WTC11 (cell line): ENCODE results near the gene KCND2. TPM values are rescaled to one million over a fixed set of nuclear protein-coding genes. Genes with fewer than 3 reads are reported as not detected.

ENCODE experiments used
- ATAC-seq: fragments of 200-7000 bp; cut with Tn5 transposase; 2 replicates; pipeline ENCODE4 v1.10.0; 2021; ENCODE audit warnings: mild to moderate bottlenecking, moderate library complexity
- CTCF ChIA-PET: fragments of 300-600 bp; sonication (Branson Sonifier 250); formaldehyde crosslinking; loops from one replicate; lab custom pipeline; 2021; ENCODE audit warnings: antibody characterized with exemption; lab: Charles Lee
- POLR2A ChIA-PET: fragments of 350-600 bp; sonication (Branson Sonifier 250); formaldehyde crosslinking; loops from one replicate; lab custom pipeline; 2021; ENCODE audit warnings: antibody characterized with exemption; lab: Charles Lee
- DNase-seq: peaks from one replicate; pipeline ENCODE4 v3.0.0; 2021; ENCODE audit warnings: low spot score
- H3K27ac Mint-ChIP-seq: 2 replicates; pipeline ENCODE4 v1.8.0; 2021; ENCODE audit warnings: mixed read lengths
- H3K27me3 Mint-ChIP-seq: 2 replicates; pipeline ENCODE4 v1.8.0; 2021; ENCODE audit warnings: low read depth, mild to moderate bottlenecking, moderate library complexity, mixed read lengths
- H3K36me3 Mint-ChIP-seq: 2 replicates; pipeline ENCODE4 v1.8.0; 2021; ENCODE audit warnings: mixed read lengths
- H3K4me1 Mint-ChIP-seq: 2 replicates; pipeline ENCODE4 v1.8.0; 2022; ENCODE audit warnings: mixed read lengths
- H3K4me3 Mint-ChIP-seq: 2 replicates; pipeline ENCODE4 v1.8.0; 2021; ENCODE audit warnings: mild to moderate bottlenecking, moderate library complexity, mixed read lengths
- H3K9me3 Mint-ChIP-seq: 2 replicates; pipeline ENCODE4 v1.8.0; 2021; ENCODE audit warnings: mixed read lengths
- ATF3 ChIP-seq: sonication (generic); formaldehyde crosslinking; conservative IDR thresholded peaks from 2 replicates; pipeline ENCODE4 v1.8.1; 2022; ENCODE audit warnings: mild to moderate bottlenecking, missing genetic modification reagents
- ATF6 ChIP-seq: sonication (generic); formaldehyde crosslinking; IDR thresholded peaks from 2 replicates; pipeline ENCODE4 v1.8.1; 2023; ENCODE audit warnings: mild to moderate bottlenecking, missing genetic modification reagents
- CREM ChIP-seq: sonication (generic); formaldehyde crosslinking; IDR thresholded peaks from 2 replicates; pipeline ENCODE4 v1.8.1; 2022; ENCODE audit warnings: mild to moderate bottlenecking, missing genetic modification reagents, moderate library complexity
- E2F1 ChIP-seq: sonication (generic); formaldehyde crosslinking; IDR thresholded peaks from 2 replicates; pipeline ENCODE4 v1.8.0; 2022; ENCODE audit warnings: mild to moderate bottlenecking, missing genetic modification reagents
- ELF4 ChIP-seq: sonication (generic); formaldehyde crosslinking; IDR thresholded peaks from 2 replicates; pipeline ENCODE4 v1.8.1; 2022; ENCODE audit warnings: low read depth, mild to moderate bottlenecking, moderate library complexity, missing genetic modification reagents
- ETV6 ChIP-seq: sonication (generic); formaldehyde crosslinking; IDR thresholded peaks from 2 replicates; pipeline ENCODE4 v1.8.1; 2022; ENCODE audit warnings: mild to moderate bottlenecking, missing genetic modification reagents
- GABPB1 ChIP-seq: sonication (generic); formaldehyde crosslinking; IDR thresholded peaks from 2 replicates; pipeline ENCODE4 v1.8.1; 2023; ENCODE audit warnings: mild to moderate bottlenecking, missing genetic modification reagents
- HMGA2 ChIP-seq: fragments of 250-450 bp; sonication (Bioruptor Pico); IDR thresholded peaks from 2 replicates; pipeline ENCODE4 v1.4.0; 2021; ENCODE audit warnings: mild to moderate bottlenecking, moderate library complexity
- HMGXB4 ChIP-seq: sonication (generic); formaldehyde crosslinking; IDR thresholded peaks from 2 replicates; pipeline ENCODE4 v1.8.1; 2023; ENCODE audit warnings: mild to moderate bottlenecking, moderate library complexity, missing genetic modification reagents
- JUN ChIP-seq: sonication (generic); formaldehyde crosslinking; IDR thresholded peaks from 2 replicates; pipeline ENCODE4 v1.8.0; 2023; ENCODE audit warnings: mild to moderate bottlenecking, missing genetic modification reagents
- MLX ChIP-seq: sonication (generic); formaldehyde crosslinking; IDR thresholded peaks from 2 replicates; pipeline ENCODE4 v1.8.1; 2023; ENCODE audit warnings: mild to moderate bottlenecking, missing genetic modification reagents, moderate library complexity
- MXD4 ChIP-seq: fragments of 250-450 bp; sonication (Bioruptor Pico); IDR thresholded peaks from 2 replicates; pipeline ENCODE4 v1.8.0; 2021; ENCODE audit warnings: mild to moderate bottlenecking, moderate library complexity, borderline replicate concordance
- MYBL2 ChIP-seq: sonication (generic); formaldehyde crosslinking; IDR thresholded peaks from 2 replicates; pipeline ENCODE4 v1.8.1; 2023; ENCODE audit warnings: mild to moderate bottlenecking, moderate library complexity, missing genetic modification reagents
- NFATC4 ChIP-seq: fragments of 250-450 bp; sonication (Bioruptor Pico); IDR thresholded peaks from 2 replicates; pipeline ENCODE4 v1.9.0; 2021; ENCODE audit warnings: mild to moderate bottlenecking
- NR2C2 ChIP-seq: sonication (generic); formaldehyde crosslinking; IDR thresholded peaks from 2 replicates; pipeline ENCODE4 v1.8.0; 2022; ENCODE audit warnings: mild to moderate bottlenecking, missing genetic modification reagents
- NR3C1 ChIP-seq: sonication (generic); formaldehyde crosslinking; conservative IDR thresholded peaks from 2 replicates; pipeline ENCODE4 v1.8.1; 2023; ENCODE audit warnings: low read depth, mild to moderate bottlenecking, missing genetic modification reagents
- RELA ChIP-seq: sonication (generic); formaldehyde crosslinking; IDR thresholded peaks from 2 replicates; pipeline ENCODE4 v1.8.1; 2022; ENCODE audit warnings: missing genetic modification reagents, mild to moderate bottlenecking, borderline replicate concordance
- SMAD4 ChIP-seq: sonication (generic); formaldehyde crosslinking; IDR thresholded peaks from 2 replicates; pipeline ENCODE4 v1.8.0; 2022; ENCODE audit warnings: mild to moderate bottlenecking, missing genetic modification reagents
- SOX15 ChIP-seq: fragments of 250-450 bp; sonication (Bioruptor Pico); IDR thresholded peaks from 2 replicates; pipeline ENCODE4 v1.9.0; 2021; ENCODE audit warnings: mild to moderate bottlenecking
- TCF7 ChIP-seq: sonication (generic); formaldehyde crosslinking; IDR thresholded peaks from 2 replicates; pipeline ENCODE4 v1.8.0; 2022; ENCODE audit warnings: mild to moderate bottlenecking, low read depth, missing genetic modification reagents, moderate library complexity
- USF2 ChIP-seq: sonication (generic); formaldehyde crosslinking; IDR thresholded peaks from 2 replicates; pipeline ENCODE4 v1.8.1; 2023; ENCODE audit warnings: mild to moderate bottlenecking, missing genetic modification reagents, moderate library complexity
- ZBTB43 ChIP-seq: sonication (generic); formaldehyde crosslinking; IDR thresholded peaks from 2 replicates; pipeline ENCODE4 v1.8.1; 2023; ENCODE audit warnings: mild to moderate bottlenecking, missing genetic modification reagents
- ZNF232 ChIP-seq: sonication (generic); formaldehyde crosslinking; IDR thresholded peaks from 2 replicates; pipeline ENCODE4 v1.8.0; 2022; ENCODE audit warnings: mild to moderate bottlenecking, missing genetic modification reagents
- ZNF317 ChIP-seq: sonication (generic); formaldehyde crosslinking; IDR thresholded peaks from 2 replicates; pipeline ENCODE4 v1.8.1; 2023; ENCODE audit warnings: low read depth, mild to moderate bottlenecking, moderate library complexity, missing genetic modification reagents, borderline replicate concordance
- total RNA-seq: library from RNA; stranded (reverse); gene quantifications from 3 replicates; pipeline ENCODE4 v1.2.3, GENCODE V29; 2021

Gene KCND2
- total RNA-seq, 1 experiment from 2014 or later: 4.6 TPM

GRCh38 chr7:120412139-120413050 is 139.4 kb downstream of the KCND2 start:
- no peak for DNase-seq
- TF ChIP-seq JUN (CRISPR knock-in tag): no peak
- TF ChIP-seq GABPB1 (CRISPR knock-in tag): no peak
- TF ChIP-seq HMGA2 (CRISPR knock-in tag): no peak
- TF ChIP-seq RELA: no peak
- no peak for TF ChIP-seq ELF4
- TF ChIP-seq ATF3 (CRISPR knock-in tag): no peak
- TF ChIP-seq USF2 (CRISPR knock-in tag): no peak
- no peak for TF ChIP-seq TCF7
- no peak for TF ChIP-seq NR2C2 (CRISPR knock-in tag)
- no peak for TF ChIP-seq MLX (CRISPR knock-in tag)
- no peak for TF ChIP-seq HMGXB4 (CRISPR knock-in tag)
- no peak for TF ChIP-seq ETV6
- no peak for TF ChIP-seq ZNF232 (CRISPR knock-in tag)
- TF ChIP-seq ATF6: no peak
- no peak for TF ChIP-seq SMAD4 (CRISPR knock-in tag)
- ATAC-seq: no peak
- Mint-ChIP-seq H3K27ac (peak overlapping the region; percentile 71), H3K36me3 (no peaks in the 10 kb centered on the region), H3K9me3 (peaks cover 3% of the 10 kb centered on the region; the same call in 1 of the 2 replicates), H3K27me3 (no peaks in the 10 kb centered on the region), H3K4me3 (no peak overlapping the region), H3K4me1 (no peaks in the 10 kb centered on the region)
- ChIA-PET CTCF (no interaction called here), POLR2A (no interaction called here)

GRCh38 chr7:120413164-120413563 is 140.2 kb downstream of the KCND2 start:
- CTCF ChIA-PET: no interaction called here
- no peak for DNase-seq
- no peaks in the 10 kb centered on the region for H3K36me3 Mint-ChIP-seq
- no peak overlapping the region for H3K4me3 Mint-ChIP-seq
- H3K9me3 Mint-ChIP-seq: peaks cover 3% of the 10 kb centered on the region; the same call in 1 of the 2 replicates
- POLR2A ChIA-PET: no interaction called here
- no peaks in the 10 kb centered on the region for H3K4me1 Mint-ChIP-seq
- no peaks in the 10 kb centered on the region for H3K27me3 Mint-ChIP-seq
- ATAC-seq: no peak
- no peak overlapping the region for H3K27ac Mint-ChIP-seq
- no peak for TF ChIP-seq ZNF317
- TF ChIP-seq ZBTB43 (CRISPR knock-in tag): no peak
- no peak for TF ChIP-seq MYBL2
- TF ChIP-seq ATF3 (CRISPR knock-in tag): no peak
- TF ChIP-seq HMGA2 (CRISPR knock-in tag): no peak
- no peak for TF ChIP-seq E2F1
- TF ChIP-seq NR3C1 (CRISPR knock-in tag): no peak
- no peak for TF ChIP-seq SOX15 (CRISPR knock-in tag)
- TF ChIP-seq NFATC4 (CRISPR knock-in tag): no peak
- TF ChIP-seq MXD4: no peak
- no peak for TF ChIP-seq ZNF232 (CRISPR knock-in tag)
- no peak for TF ChIP-seq CREM (CRISPR knock-in tag)
